Raji (cell line): ENCODE data around the gene EPHB2.

Source experiments
- POLR2A ChIP-seq: IDR thresholded peaks from 2 replicates; pipeline ENCODE4 v1.6.1; 2011; ENCODE audit warnings: low read depth, low read length, control low read depth; ENCODE audit not compliant: insufficient read depth

The EPHB2 gene

DNA sequence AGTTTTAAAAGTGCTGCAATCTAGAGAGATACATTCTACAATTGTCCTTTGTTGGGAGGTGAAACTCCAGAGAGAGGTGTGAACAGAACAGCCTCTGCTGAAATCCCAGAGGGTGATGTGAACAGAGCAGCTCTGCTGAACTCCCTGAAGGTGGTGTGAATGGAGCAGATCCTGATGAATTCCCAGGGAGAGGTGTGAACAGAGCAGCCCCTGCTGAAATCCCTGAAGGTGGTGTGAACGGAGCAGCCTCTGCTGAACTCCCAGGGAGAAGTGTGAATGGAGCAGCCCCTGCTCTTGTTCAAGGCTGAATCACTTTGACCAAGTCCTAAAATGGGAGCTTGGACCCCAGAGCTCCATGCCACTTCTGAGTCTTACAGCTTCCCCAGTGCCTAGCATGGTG lies 167.3 kb downstream of the EPHB2 start:
- TF ChIP-seq POLR2A = no peak

DNA sequence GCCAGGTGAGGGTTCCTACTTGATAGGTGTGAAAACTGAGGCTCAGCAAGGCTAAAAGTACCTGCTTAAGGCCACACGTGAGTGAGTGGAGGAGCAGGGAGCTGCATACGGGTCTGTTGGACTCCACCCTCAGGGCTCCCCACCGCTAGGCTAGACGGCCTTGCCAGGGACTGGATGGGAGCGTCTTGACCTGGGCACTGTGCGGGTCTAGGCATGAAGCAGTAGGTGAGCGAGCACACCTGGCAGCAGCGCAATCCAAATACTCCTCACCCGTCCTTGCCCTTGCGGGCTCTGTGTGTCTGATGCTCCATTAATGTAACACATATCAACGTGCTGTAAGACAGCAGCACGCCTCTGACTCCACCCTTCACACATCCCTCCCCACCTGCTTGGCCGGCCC lies 168.0 kb downstream of the EPHB2 start:
- no peak for TF ChIP-seq POLR2A

DNA sequence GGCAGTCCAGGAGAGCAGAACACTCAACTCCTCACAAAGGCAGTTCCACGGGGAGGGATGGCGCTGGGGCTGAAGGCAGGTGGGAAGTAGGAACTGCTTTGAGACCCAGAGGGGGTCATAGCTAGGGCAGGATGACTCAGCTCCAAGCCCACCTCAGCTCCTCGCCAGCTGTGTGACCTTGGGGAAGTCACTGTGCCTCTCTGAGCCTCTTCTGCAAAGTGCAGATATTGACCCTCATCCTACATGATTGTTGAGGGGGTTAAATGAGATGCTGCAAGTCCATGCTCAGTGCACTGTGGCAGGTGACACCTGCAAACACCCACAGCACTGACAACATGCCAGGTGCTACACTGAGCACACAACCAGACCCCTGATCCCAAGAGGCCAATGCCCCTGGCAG lies 168.8 kb downstream of the EPHB2 start:
- no peak for TF ChIP-seq POLR2A

DNA sequence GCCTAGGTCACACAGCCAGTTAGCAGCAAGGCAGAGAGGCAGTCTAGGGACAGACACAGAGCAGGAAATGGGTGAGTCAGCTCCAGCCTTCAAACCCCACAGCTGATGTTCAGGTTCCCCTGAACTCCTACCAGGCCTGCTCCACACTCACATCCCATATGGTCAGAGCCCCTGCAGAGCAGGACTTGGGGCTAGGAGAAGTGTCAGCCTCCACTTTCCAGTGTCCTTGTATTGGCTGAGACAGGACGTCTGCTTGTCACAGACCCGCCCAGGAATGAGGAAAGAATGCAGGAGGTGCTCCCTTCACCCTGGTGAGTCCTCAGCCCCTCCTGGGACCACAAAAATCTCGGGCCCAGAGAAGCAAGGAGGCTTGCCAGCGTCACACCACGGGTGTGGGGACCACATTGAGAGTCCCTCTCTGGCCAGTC lies 169.5 kb downstream of the EPHB2 start:
- TF ChIP-seq POLR2A = no peak

DNA sequence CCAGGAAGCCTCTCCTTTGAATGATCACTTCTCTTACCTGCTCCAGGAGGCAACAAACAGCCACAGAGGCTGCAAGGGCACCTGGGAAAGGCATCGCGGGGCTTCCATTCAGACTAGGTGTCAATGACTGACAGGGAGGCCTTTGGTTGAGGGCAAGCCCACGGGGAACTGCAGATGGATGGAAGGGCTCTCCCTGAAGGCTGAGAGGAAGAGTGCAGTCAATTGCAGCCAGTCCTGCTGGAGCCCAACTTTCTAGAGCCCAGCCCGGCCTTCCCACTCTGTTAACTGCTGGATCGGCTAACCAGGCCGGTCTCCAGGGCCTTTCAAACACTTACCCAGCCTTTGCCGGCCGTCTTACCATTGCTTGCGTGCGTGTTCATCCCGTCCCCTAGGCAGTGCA lies 172.8 kb downstream of the EPHB2 start:
- no peak for TF ChIP-seq POLR2A

DNA sequence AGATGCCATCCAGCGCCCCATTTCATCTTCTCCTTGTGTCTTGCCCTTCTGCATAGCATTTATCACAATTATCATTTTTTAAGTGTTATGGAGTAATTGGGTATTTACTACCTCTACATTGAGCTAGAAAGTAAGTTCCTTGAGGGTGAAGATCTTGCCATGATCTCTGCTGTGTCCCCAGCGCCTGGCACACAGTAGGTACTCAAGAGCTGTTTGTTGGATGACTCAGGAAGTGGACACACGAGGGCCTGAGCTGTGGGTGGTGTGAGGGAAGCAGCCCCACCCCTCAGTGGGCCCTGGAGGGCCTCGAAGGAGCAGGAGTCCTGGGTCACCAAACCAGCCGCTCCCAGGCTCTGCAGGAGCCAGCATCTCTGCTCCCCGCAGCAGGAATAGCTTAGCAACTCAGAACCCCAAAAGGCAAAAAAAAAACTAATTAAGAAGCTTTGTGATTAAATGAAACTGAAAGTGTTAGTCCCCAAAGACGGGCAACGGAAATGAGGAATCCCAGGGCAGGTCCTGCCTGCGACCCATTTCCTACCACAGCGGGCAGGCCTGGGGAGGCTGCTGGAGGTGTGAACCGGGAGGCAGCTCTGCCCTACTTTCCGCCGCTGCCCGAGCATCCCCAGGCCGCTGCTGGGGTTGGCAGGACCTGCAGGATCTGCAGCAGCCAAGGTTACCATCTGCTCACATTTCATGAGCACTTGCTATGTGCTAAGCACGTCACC lies 174.3 kb downstream of the EPHB2 start:
- TF ChIP-seq POLR2A = no peak

DNA sequence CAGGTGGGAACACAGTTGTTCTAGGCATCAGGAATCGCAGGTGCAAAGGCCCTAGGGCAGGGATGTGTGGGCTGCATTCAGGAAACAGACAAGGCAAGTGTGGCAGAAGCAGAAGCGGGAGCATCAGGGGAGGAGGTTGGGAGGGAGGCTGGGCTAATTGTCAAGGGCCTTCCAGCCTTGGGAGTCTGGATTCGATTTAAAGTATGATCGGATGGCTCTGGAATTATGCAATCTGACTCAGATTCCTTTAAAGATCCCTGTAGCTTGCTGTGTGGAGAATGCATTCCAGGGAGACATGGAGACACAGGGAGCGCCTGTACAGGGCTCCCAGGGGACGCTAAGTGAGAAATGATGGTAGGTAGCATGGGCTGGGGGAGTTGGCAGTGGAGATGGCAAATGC lies 175.6 kb downstream of the EPHB2 start:
- TF ChIP-seq POLR2A = no peak

DNA sequence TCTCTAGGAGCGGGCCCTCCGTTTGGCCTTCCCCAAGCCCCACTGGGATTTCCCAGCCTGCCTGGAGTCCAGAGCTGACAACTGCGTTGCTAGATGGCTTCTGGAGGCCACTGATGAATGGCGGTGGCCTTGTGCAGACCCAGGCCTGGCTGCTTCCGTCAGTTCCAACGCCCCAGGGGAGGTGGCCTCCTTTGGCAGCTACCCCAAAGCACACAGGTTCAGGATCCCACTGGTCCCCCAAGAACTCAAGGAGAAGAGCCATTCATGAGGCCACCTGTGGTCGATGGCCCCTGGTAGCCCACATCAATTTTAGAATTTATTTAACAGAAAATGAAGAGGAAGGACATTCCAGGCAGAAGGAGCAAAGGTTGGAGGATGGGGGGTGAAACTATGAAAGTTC lies 176.9 kb downstream of the EPHB2 start:
- TF ChIP-seq POLR2A = no peak

DNA sequence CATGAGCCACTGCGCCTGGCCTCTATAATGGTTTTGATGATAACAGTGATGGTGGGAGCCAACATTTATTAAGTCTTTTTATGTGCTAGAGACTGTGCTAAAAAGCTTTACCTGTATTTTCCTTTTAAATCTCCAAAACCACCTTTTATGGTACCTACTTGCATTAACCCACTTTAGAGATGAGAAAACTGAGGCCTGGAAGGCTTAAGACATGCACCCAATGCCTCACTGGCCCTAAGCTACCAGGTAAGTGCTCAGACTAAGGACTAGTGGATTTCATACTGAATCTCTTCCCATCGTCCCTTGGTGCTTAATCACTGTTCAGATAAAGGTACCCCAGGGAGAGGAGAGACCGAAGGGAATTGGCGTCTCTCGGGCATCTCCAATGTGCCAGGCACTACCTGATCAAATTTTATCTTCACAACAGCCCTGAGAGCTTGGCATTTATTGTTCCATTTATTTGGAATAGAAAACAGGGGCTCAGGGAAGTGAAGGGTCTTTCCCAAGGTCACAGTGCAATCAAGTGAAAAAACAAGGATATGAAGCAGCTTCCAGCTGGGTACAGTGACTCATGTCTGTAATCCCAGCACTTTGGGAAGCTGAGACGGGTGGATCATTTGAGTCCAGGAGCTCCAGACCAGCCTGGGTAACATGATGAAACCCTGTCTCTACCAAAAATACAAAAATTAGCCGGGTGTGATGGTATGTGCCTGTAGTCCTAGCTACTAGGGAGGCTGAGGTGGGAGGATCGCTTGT lies 177.9 kb downstream of the EPHB2 start:
- TF ChIP-seq POLR2A = no peak

DNA sequence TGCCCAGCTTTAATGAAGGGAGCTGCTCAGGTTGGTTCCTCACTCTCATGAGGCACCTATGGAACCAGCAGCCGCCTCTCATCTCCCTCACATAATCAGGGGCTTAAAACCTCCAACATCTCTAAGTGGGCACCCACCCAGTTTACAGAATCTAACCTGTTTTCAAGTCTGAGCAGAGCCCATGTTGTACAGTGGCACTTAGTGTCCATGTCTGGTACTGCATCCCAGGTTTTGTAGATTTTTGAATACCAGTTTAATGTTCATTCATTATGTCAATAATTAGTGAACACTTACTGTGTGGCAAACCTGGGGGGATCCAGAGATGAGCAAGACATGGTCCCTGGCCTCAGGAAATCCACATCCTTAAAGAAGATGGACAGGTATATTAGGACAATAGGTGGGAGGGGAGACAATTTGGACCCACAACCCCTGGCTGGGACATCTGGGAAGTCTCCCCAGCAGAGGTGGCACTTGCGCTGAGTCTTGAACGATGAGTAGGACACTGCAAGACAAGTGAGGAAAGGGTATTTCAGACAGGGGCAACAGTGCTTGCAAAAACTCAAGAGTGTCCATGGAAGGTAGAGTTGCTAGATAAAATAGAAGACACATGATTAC lies 178.7 kb downstream of the EPHB2 start:
- TF ChIP-seq POLR2A = no peak

DNA sequence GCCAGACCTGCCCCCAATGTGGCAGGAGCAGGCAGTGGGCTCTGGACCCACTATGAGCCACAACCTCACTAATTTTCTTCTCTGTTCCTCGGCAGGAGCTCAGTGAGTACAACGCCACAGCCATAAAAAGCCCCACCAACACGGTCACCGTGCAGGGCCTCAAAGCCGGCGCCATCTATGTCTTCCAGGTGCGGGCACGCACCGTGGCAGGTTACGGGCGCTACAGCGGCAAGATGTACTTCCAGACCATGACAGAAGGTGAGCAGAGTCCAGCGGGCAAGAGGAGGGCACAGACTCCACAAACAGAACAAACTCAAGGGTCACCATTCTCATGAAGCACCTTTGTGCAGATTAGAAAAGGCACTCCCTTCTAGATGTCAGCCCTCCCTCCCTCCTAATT lies 182.2 kb downstream of the EPHB2 start:
- TF ChIP-seq POLR2A = no peak

DNA sequence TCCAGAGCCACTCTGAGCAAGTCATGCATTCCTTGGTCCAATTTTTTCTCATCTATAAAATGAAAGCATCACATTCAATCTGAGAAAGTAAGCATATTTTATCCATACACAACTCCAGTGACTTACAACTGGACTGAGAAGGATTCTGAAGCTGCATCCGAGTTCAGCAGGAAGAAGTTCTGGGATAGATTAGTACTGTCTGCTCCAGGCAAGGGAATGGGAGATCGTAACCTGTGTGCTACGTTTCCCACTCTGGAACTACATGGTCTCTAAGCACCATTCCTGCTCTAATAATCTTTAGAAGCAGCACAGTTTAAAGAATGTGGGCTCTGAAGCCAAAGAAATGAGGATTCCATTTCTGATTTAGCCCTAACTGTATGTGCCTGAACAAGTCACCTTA lies 182.7 kb downstream of the EPHB2 start:
- TF ChIP-seq POLR2A = no peak

DNA sequence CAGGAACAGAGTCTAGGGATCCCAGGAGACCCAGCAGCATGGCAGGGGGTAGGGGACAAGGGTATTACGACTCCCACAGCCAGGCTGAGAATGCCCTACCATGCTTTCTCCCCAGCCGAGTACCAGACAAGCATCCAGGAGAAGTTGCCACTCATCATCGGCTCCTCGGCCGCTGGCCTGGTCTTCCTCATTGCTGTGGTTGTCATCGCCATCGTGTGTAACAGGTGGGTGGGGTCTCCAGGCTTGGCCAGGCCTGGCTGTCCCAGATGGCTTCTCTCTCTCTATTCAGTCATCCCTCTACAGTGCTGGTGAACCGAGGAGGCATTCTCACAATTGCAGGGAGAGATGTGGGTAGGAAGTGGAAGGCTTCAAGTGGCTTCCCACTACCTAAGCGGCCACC lies 184.7 kb downstream of the EPHB2 start:
- no peak for TF ChIP-seq POLR2A

DNA sequence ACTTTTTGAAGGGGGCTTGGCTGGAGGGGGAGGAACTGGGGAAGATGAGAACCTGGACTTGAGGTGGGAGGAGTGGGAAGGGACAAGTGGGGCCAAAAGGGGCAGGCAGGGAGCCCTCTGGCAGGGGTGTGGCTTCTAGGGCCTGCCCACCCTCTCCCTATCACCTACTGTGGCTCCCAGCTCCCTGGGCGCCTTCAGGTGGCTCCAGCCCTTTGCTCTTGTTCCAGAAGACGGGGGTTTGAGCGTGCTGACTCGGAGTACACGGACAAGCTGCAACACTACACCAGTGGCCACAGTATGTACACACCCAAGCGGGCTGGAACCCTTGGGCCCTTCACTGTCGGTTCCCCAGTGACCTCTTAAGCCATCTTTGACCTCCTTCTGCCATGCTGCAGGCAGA lies 185.5 kb downstream of the EPHB2 start:
- TF ChIP-seq POLR2A = no peak

DNA sequence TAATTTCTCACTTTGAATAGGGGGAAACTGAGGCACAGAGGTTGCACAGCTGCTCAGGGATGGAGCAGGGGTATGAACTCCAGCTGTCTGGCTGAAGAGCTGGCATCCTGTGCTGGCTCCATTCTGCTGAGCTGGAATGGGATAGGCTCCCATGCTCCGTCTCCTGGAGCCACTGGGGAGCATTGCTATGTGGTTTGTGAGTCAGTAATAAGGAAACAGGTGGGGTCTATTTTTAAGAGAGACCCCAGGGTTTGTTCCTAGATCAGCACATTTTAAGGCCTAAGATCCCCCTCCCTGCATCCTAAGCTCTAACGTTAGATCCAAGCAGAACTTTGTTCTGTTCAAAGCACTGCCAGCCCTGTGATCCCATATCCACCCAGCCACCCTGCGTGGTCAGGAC lies 189.8 kb downstream of the EPHB2 start:
- no peak for TF ChIP-seq POLR2A

DNA sequence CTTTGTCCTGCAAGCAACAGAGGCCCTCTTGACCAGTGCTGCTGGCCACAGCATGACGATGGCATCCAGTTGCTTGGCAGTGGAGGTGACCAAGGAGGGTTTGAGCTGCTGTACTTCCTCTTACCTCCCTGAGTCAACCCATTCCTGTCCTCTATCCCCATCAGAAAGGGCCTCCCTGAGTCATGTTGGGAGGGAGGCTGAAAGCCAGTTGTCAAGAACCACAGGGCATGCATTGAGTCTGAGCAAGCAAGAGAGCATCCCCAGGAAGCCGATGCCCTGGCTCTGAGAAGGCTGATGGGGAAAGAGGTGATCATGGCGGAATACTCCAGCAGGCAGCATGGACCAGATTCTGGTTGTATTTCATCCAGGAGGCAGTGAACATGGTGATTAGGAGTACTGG lies 192.5 kb downstream of the EPHB2 start:
- TF ChIP-seq POLR2A = no peak

DNA sequence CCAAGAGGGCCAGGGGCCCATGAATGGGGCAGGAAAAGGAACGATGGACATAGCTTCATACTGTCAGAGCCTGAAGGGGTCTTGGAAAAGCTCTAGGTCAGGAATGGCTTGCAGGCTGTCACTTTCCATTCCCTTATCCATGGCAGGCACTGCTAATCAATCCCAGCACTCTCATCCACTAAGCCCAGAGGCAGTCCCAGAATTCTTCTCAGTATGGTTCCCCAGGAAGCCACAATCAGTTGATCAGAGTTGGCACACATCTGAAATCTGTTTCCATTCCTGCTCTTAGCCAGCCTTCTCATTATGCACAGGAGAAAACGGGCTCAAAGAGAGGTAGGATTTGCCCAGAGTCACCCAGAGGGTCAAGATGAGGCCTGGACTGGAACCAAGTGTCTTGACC lies 196.3 kb downstream of the EPHB2 start:
- TF ChIP-seq POLR2A = no peak

DNA sequence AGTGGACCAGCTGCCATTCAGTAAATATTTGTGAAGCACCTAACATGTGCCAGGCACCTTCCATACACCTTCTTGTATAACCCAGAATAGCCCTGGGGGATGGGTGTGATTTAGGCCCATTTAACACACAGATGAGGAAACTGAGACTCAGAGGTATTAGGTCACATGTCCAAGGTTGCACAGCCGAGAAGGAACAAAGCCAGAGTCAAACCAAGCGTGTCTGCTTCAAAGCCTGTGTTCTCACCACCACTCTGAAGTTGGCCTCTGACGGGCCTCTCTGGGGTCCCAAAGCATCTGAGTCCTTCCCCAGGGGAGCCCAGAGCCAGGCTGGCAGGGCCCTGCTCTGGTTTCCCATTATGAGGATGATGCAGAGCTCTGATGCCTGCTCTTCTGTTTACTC lies 196.9 kb downstream of the EPHB2 start:
- no peak for TF ChIP-seq POLR2A
